D721Med (cell line): ENCODE data around the gene CMTR1.

Experiments used
- DNase-seq: peaks from one replicate; pipeline ENCODE4 v3.0.0; 2011; ENCODE audit warnings: low spot score; ENCODE audit not compliant: insufficient read length
- FAIRE-seq: peaks from 2 replicates; lab custom pipeline; 2011; peaks lifted over from hg19 to GRCh38; lab: Jason Lieb, UNC
- CTCF ChIP-seq: IDR thresholded peaks from 2 replicates; pipeline ENCODE4 v1.5.1; 2012; ENCODE audit warnings: mild to moderate bottlenecking, control low read depth; ENCODE audit not compliant: insufficient read depth; ENCODE audit errors: missing control alignments

CMTR1 gene

GRCh38 chr6:37524970-37525318 lies 91.9 kb downstream of the CMTR1 start:
- DNase-seq (no peak), FAIRE-seq (no peak)
- no peak for TF ChIP-seq CTCF

- TF ChIP-seq CTCF, result no peak
- FAIRE-seq, result no peak
- DNase-seq, result no peak
Measured at GRCh38 chr6:37525460-37526357, 92.7 kb downstream of the CMTR1 start.

- no peak for DNase-seq
Measured at GRCh38 chr6:37528541-37528940, 95.5 kb downstream of the CMTR1 start.

GRCh38 chr6:37530297-37530696 lies 97.3 kb downstream of the CMTR1 start:
- no peak for DNase-seq
- TF ChIP-seq CTCF, result no peak
- no peak for FAIRE-seq

More at GRCh38 chr6:37528541-37528940, 95.5 kb downstream of the CMTR1 start:
- FAIRE-seq, result no peak
- TF ChIP-seq CTCF, result no peak

- FAIRE-seq (no peak), DNase-seq (no peak)
- TF ChIP-seq CTCF, result no peak
Measured at GRCh38 chr6:37531026-37531425, 98.0 kb downstream of the CMTR1 start.
